ENCODE results near the gene HNRNPA3. TPM values are rescaled to one million over a fixed set of nuclear protein-coding genes. Genes with fewer than 3 reads are reported as not detected.

The HNRNPA3 gene
- total RNA-seq, 1 donor from 2014 or later, result 184 TPM

DNA sequence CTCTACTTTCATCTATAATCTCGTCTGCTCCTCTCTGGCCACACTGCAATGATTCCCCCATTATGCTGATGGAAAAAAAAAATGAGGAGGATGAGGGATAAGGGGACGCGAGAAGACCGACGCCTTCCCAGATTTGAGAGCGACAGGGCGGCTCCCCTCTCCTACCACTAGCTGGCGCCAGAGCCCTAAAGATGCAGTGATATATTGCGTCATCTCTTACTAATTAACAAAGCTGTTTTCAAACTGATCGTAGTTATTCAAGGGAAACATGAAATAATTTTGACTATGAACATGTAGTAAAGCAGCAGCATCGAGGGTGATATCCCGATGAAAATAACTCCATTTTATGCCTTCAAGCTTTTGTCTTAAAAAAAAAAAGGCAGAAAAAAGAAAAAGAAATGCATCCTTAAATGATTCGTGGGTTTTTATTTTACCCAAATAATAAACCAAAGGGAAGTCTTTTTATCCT, 48.0 kb upstream of the HNRNPA3 start:
- Histone ChIP-seq H3K4me1 (ENCODE audit: insufficient read depth, low read length) (peaks cover 36% of the 10 kb centered on the region), H3K27ac (ENCODE audit: low read depth, low read length) (peak overlapping the region; percentile 81), H3K4me2 (ENCODE audit: low read length) (peak overlapping the region; percentile 88), H3K27me3 (ENCODE audit: insufficient read depth, low read length) (no peaks in the 10 kb centered on the region), H3K36me3 (ENCODE audit: insufficient read depth, low read length) (no peaks in the 10 kb centered on the region), H2AFZ (ENCODE audit: low read depth, low read length) (peak overlapping the region; percentile 85), H3K4me3 (ENCODE audit: insufficient read depth, low read depth, low read length) (peak overlapping the region; percentile 55), H3K9me3 (ENCODE audit: insufficient read depth, low read depth, low read length) (no peaks in the 10 kb centered on the region), H3K79me2 (ENCODE audit: insufficient read depth, low read length) (no peaks in the 10 kb centered on the region), H4K20me1 (ENCODE audit: insufficient read depth, low read length) (no peaks in the 10 kb centered on the region), H3K9ac (ENCODE audit: low read length) (peak overlapping the region; percentile 83)
- TF ChIP-seq, protein P1, sequence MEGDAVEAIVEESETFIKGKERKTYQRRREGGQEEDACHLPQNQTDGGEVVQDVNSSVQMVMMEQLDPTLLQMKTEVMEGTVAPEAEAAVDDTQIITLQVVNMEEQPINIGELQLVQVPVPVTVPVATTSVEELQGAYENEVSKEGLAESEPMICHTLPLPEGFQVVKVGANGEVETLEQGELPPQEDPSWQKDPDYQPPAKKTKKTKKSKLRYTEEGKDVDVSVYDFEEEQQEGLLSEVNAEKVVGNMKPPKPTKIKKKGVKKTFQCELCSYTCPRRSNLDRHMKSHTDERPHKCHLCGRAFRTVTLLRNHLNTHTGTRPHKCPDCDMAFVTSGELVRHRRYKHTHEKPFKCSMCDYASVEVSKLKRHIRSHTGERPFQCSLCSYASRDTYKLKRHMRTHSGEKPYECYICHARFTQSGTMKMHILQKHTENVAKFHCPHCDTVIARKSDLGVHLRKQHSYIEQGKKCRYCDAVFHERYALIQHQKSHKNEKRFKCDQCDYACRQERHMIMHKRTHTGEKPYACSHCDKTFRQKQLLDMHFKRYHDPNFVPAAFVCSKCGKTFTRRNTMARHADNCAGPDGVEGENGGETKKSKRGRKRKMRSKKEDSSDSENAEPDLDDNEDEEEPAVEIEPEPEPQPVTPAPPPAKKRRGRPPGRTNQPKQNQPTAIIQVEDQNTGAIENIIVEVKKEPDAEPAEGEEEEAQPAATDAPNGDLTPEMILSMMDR (IDR thresholded peaks at IDR 0.05; ENCODE audit: insufficient read depth, low read depth, low read length), result peak; percentile 100
- no peak for TF ChIP-seq EZH2 (IDR thresholded peaks at IDR 0.05; ENCODE audit: insufficient read depth, low read length)
- DNase-seq (ENCODE audit: low read depth), result peak; percentile 52
- Mint-ChIP-seq H3K4me3 (ENCODE audit: unreplicated experiment) (no peak overlapping the region), H3K4me1 (ENCODE audit: low read depth, unreplicated experiment) (peaks cover 26% of the 10 kb centered on the region), H3K36me3 (ENCODE audit: low read depth, unreplicated experiment) (no peaks in the 10 kb centered on the region), H3K9me3 (ENCODE audit: unreplicated experiment) (no peaks in the 10 kb centered on the region), H3K27me3 (ENCODE audit: low read depth, unreplicated experiment) (no peaks in the 10 kb centered on the region), H3K27ac (ENCODE audit: unreplicated experiment) (no peak overlapping the region)
- no peak for FAIRE-seq

DNA sequence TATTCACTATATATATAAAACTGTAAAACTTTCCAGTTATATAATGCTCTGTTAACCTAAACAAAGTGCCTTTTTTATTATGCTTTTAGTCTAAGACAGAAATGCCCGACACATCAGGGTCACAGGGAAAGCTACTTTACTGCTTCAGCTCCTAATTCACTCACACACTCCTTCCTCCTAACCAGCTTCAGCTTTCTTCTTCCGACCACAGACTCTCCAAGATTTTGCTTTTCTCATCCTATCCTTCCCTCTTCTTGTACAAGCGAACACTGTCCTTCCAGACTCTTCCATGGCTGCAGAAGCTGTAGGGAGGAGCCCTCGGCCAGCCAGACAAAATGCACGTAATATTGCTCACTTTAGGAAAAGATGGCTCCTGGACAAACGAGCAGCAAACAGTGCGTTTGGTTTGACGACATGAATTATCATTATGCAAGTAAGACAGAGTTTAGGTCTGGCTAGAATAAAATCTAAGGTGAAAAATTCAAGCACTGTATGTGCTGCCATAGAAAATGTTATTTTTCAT, 47.5 kb upstream of the HNRNPA3 start:
- Histone ChIP-seq H3K9ac (ENCODE audit: low read length) (peak overlapping the region; percentile 83), H3K4me3 (ENCODE audit: insufficient read depth, low read depth, low read length) (peak overlapping the region; percentile 55), H3K4me1 (ENCODE audit: insufficient read depth, low read length) (peaks cover 36% of the 10 kb centered on the region), H3K27me3 (ENCODE audit: insufficient read depth, low read length) (no peaks in the 10 kb centered on the region), H2AFZ (ENCODE audit: low read depth, low read length) (peak overlapping the region; percentile 90), H3K36me3 (ENCODE audit: insufficient read depth, low read length) (no peaks in the 10 kb centered on the region), H3K27ac (ENCODE audit: low read depth, low read length) (peak overlapping the region; percentile 81), H3K4me2 (ENCODE audit: low read length) (peak overlapping the region; percentile 88), H3K9me3 (ENCODE audit: insufficient read depth, low read depth, low read length) (no peaks in the 10 kb centered on the region), H3K79me2 (ENCODE audit: insufficient read depth, low read length) (no peaks in the 10 kb centered on the region), H4K20me1 (ENCODE audit: insufficient read depth, low read length) (no peaks in the 10 kb centered on the region)
- DNase-seq (ENCODE audit: low read depth) (peak; percentile 31), FAIRE-seq (no peak)
- Mint-ChIP-seq H3K27me3 (ENCODE audit: low read depth, unreplicated experiment) (no peaks in the 10 kb centered on the region), H3K9me3 (ENCODE audit: unreplicated experiment) (no peaks in the 10 kb centered on the region), H3K4me3 (ENCODE audit: unreplicated experiment) (no peak overlapping the region), H3K4me1 (ENCODE audit: low read depth, unreplicated experiment) (peaks cover 31% of the 10 kb centered on the region), H3K36me3 (ENCODE audit: low read depth, unreplicated experiment) (peaks cover 3% of the 10 kb centered on the region), H3K27ac (ENCODE audit: unreplicated experiment) (no peak overlapping the region)
- TF ChIP-seq EZH2 (IDR thresholded peaks at IDR 0.05; ENCODE audit: insufficient read depth, low read length), result no peak
- TF ChIP-seq, protein P1 (IDR thresholded peaks at IDR 0.05; ENCODE audit: insufficient read depth, low read depth, low read length), result no peak
